ENCODE results near the gene PFDN5. TPM values are rescaled to one million over a fixed set of nuclear protein-coding genes. Genes with fewer than 3 reads are reported as not detected.

Gene PFDN5
- total RNA-seq, 2 donors from 2014 or later, result 322 to 403 TPM

DNA sequence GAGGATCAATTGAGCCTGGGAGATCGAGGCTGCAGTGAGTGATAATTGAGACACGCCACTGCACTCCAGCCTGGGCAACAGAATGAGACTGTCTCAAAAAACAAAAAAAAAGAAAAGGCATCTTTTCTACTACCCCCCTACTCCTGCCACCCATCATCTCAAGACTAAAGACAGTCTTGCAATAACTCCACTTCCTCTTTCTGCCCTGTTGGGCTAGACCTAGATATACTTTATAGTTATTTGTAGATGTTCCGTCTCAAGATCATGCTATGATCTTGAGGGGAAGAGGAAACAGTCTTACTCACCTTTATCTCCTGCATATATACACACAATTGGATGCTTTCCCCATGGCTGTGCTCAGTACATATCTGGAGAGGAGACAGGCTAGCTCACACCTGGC lies 39.3 kb upstream of the PFDN5 start:
- peaks cover 11% of the 10 kb centered on the region for H3K36me3 ChIP-seq (ENCODE audit: control insufficient read depth, insufficient read depth, low read length)
- Mint-ChIP-seq H3K27me3 (ENCODE audit: insufficient read depth) (no peaks in the 10 kb centered on the region), H3K4me1 (peaks cover 11% of the 10 kb centered on the region), H3K4me3 (no peak overlapping the region), H3K36me3 (ENCODE audit: low read depth) (peaks cover 11% of the 10 kb centered on the region), H3K27ac (no peak overlapping the region), H3K9me3 (no peaks in the 10 kb centered on the region)
- no peak overlapping the region for H3K4me3 ChIP-seq (ENCODE audit: low read length)
- DNase-seq, result no peak
- no peaks in the 10 kb centered on the region for H3K9me3 ChIP-seq (ENCODE audit: control insufficient read depth, low read length)
- no peak overlapping the region for H3K9ac ChIP-seq (ENCODE audit: extremely low read depth, low read length, poor library complexity, severe bottlenecking)
- TF ChIP-seq CTCF (conservative IDR thresholded peaks at IDR 0.05), result no peak
- 91 to 93% methylated on average over 2 of the region's 3 CpGs for WGBS, 2 experiments (ENCODE audit: insufficient coverage in 1 of 2, insufficient read length in 1 of 2)
- no peaks in the 10 kb centered on the region for H3K27me3 ChIP-seq (ENCODE audit: control insufficient read depth, insufficient read depth, low read length, poor library complexity, severe bottlenecking)
- H3K27ac ChIP-seq (ENCODE audit: low read depth, low read length), result no peak overlapping the region
- H3K4me1 ChIP-seq (ENCODE audit: control insufficient read depth, insufficient read depth, low read length), result peaks cover 3% of the 10 kb centered on the region

DNA sequence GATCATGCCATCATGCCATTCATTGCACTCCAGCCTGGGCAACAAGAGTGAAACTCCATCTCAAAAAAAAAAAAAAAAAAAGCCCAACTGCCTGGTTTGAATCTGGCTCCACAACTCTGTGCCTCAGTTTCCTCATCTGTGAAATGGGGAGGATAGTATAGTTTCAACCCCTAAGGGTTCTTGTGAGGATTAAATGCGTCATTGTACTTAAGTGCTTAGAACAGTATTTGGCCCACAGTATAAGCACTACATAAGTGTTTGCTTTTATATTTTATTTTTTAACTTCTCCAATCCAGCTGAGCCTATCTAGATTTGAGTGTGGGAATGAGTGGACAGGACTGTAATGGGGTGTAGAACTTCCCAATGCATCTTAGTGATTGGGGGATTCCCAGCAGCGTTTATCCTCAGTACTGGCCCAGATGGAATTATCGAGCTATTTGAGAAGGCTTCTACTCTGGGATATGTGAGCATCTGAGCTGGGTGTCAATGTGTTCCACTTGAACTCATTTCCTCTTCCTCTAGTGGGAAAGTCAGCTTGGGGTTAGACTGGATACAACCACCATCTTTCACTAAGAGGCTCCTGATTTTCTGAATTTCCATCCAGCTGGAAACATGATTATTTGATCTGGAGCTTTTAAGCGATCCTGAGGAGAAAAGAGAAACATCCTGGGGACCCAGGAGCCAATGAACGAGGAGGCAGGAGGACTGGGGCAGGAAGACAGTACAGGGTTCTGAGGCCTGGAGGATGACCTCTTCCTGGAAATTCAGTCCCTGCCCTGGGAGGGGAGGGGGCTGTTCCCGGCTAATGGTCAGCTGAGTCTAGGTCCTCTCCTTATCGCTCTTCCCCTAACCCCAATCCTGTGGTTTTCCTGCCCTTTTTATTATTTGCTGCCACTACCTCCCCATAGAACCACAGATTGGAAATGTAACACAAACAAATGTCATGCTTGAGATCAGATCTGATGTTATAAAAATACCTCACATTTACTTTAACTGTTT lies 36.5 kb upstream of the PFDN5 start:
- Mint-ChIP-seq H3K9me3 (no peaks in the 10 kb centered on the region), H3K27ac (no peak overlapping the region), H3K4me1 (no peaks in the 10 kb centered on the region), H3K36me3 (ENCODE audit: low read depth) (peaks cover 8% of the 10 kb centered on the region), H3K4me3 (no peak overlapping the region), H3K27me3 (ENCODE audit: insufficient read depth) (no peaks in the 10 kb centered on the region)
- Histone ChIP-seq H3K4me1 (ENCODE audit: control insufficient read depth, insufficient read depth, low read length) (no peaks in the 10 kb centered on the region), H3K27me3 (ENCODE audit: control insufficient read depth, insufficient read depth, low read length, poor library complexity, severe bottlenecking) (no peaks in the 10 kb centered on the region), H3K36me3 (ENCODE audit: control insufficient read depth, insufficient read depth, low read length) (peaks cover 5% of the 10 kb centered on the region), H3K9ac (ENCODE audit: extremely low read depth, low read length, poor library complexity, severe bottlenecking) (no peak overlapping the region), H3K27ac (ENCODE audit: low read depth, low read length) (no peak overlapping the region), H3K9me3 (ENCODE audit: control insufficient read depth, low read length) (no peaks in the 10 kb centered on the region), H3K4me3 (ENCODE audit: low read length) (no peak overlapping the region)
- no peak for TF ChIP-seq CTCF (conservative IDR thresholded peaks at IDR 0.05)
- WGBS, 2 experiments (ENCODE audit: insufficient coverage in 1 of 2, insufficient read length in 1 of 2), result 87 to 89% methylated on average over 5 to 6 of the region's 7 CpGs
- DNase-seq, result no peak

DNA sequence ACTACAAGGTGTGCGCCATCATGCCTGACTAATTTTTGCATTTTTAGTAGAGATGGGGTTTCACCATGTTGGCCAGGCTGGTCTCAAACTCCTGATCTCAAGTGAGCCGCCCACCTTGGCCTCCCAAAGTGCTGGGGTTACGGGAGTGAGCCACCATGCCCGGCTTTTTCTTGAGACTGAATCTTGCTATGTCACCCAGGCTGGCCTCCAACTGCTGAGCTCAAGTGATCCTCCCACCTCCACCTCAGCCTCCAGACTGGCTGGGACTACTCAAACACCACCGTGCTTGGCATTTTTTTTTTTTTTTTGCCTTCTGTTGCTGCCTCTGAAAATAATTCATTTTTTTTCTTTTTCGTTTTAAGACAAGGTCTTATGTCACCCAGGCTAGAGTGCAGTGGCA lies 35.5 kb upstream of the PFDN5 start:
- H3K27me3 Mint-ChIP-seq (ENCODE audit: insufficient read depth), result no peaks in the 10 kb centered on the region
- H3K9me3 Mint-ChIP-seq, result no peaks in the 10 kb centered on the region
- no peak overlapping the region for H3K4me3 Mint-ChIP-seq
- DNase-seq, result no peak
- Histone ChIP-seq H3K9ac (ENCODE audit: extremely low read depth, low read length, poor library complexity, severe bottlenecking) (no peak overlapping the region), H3K27ac (ENCODE audit: low read depth, low read length) (no peak overlapping the region), H3K4me1 (ENCODE audit: control insufficient read depth, insufficient read depth, low read length) (no peaks in the 10 kb centered on the region), H3K36me3 (ENCODE audit: control insufficient read depth, insufficient read depth, low read length) (no peaks in the 10 kb centered on the region), H3K4me3 (ENCODE audit: low read length) (no peak overlapping the region), H3K27me3 (ENCODE audit: control insufficient read depth, insufficient read depth, low read length, poor library complexity, severe bottlenecking) (no peaks in the 10 kb centered on the region), H3K9me3 (ENCODE audit: control insufficient read depth, low read length) (no peaks in the 10 kb centered on the region)
- H3K4me1 Mint-ChIP-seq, result no peaks in the 10 kb centered on the region
- peaks cover 2% of the 10 kb centered on the region for H3K36me3 Mint-ChIP-seq (ENCODE audit: low read depth)
- no peak overlapping the region for H3K27ac Mint-ChIP-seq
- TF ChIP-seq CTCF (conservative IDR thresholded peaks at IDR 0.05), result no peak
- 90 to 93% methylated on average over 6 of the region's 6 CpGs for WGBS, 2 experiments (ENCODE audit: insufficient coverage in 1 of 2, insufficient read length in 1 of 2)
